ENCODE results near the gene CAND1. TPM values are rescaled to one million over a fixed set of nuclear protein-coding genes. Genes with fewer than 3 reads are reported as not detected.

CAND1 gene
- total RNA-seq, 1 experiment from 2014 or later = 236 TPM

DNA sequence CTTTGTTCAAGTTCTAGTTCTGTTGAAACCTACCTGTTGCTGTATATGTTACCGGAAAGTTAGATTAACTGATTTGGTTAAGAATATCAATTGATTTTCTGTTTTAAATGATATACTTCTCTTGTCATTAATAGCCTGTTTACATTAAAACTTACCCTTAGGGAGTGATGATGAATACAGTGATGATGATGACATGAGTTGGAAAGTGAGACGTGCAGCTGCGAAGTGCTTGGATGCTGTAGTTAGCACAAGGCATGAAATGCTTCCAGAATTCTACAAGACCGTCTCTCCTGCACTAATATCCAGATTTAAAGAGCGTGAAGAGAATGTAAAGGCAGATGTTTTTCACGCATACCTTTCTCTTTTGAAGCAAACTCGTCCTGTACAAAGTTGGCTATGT lies 33.0 kb downstream of the CAND1 start:
- ChIA-PET POLR2A (no interaction called here), CTCF (interaction anchor here (0.7 kb wide), 1 partner anchor 277 kb away, joined by 3 read pairs; no protein-coding TSS in a partner anchor)
- Mint-ChIP-seq H3K4me3 (no peak overlapping the region), H3K9me3 (no peaks in the 10 kb centered on the region), H3K4me1 (no peaks in the 10 kb centered on the region), H3K36me3 (peaks cover 64% of the 10 kb centered on the region), H3K27ac (no peak overlapping the region), H3K27me3 (ENCODE audit: low read depth) (no peaks in the 10 kb centered on the region)
- TF ChIP-seq, protein P1, sequence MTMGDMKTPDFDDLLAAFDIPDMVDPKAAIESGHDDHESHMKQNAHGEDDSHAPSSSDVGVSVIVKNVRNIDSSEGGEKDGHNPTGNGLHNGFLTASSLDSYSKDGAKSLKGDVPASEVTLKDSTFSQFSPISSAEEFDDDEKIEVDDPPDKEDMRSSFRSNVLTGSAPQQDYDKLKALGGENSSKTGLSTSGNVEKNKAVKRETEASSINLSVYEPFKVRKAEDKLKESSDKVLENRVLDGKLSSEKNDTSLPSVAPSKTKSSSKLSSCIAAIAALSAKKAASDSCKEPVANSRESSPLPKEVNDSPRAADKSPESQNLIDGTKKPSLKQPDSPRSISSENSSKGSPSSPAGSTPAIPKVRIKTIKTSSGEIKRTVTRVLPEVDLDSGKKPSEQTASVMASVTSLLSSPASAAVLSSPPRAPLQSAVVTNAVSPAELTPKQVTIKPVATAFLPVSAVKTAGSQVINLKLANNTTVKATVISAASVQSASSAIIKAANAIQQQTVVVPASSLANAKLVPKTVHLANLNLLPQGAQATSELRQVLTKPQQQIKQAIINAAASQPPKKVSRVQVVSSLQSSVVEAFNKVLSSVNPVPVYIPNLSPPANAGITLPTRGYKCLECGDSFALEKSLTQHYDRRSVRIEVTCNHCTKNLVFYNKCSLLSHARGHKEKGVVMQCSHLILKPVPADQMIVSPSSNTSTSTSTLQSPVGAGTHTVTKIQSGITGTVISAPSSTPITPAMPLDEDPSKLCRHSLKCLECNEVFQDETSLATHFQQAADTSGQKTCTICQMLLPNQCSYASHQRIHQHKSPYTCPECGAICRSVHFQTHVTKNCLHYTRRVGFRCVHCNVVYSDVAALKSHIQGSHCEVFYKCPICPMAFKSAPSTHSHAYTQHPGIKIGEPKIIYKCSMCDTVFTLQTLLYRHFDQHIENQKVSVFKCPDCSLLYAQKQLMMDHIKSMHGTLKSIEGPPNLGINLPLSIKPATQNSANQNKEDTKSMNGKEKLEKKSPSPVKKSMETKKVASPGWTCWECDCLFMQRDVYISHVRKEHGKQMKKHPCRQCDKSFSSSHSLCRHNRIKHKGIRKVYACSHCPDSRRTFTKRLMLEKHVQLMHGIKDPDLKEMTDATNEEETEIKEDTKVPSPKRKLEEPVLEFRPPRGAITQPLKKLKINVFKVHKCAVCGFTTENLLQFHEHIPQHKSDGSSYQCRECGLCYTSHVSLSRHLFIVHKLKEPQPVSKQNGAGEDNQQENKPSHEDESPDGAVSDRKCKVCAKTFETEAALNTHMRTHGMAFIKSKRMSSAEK (CRISPR knock-in tag; IDR thresholded peaks at IDR 0.05; ENCODE audit: borderline replicate concordance) = no peak
- DNase-seq (ENCODE audit: low spot score) (no peak), ATAC-seq (no peak)

DNA sequence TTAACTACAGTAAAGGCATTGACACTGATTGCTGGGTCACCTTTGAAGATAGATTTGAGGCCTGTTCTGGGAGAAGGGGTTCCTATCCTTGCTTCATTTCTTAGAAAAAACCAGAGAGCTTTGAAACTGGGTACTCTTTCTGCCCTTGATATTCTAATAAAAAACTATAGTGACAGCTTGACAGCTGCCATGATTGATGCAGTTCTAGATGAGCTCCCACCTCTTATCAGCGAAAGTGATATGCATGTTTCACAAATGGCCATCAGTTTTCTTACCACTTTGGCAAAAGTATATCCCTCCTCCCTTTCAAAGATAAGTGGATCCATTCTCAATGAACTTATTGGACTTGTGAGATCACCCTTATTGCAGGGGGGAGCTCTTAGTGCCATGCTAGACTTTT lies 36.4 kb downstream of the CAND1 start:
- ChIA-PET POLR2A (no interaction called here), CTCF (no interaction called here)
- Mint-ChIP-seq H3K4me3 (no peak overlapping the region), H3K4me1 (no peaks in the 10 kb centered on the region), H3K27me3 (ENCODE audit: low read depth) (no peaks in the 10 kb centered on the region), H3K9me3 (no peaks in the 10 kb centered on the region), H3K27ac (no peak overlapping the region), H3K36me3 (peaks cover 68% of the 10 kb centered on the region)
- ATAC-seq = no peak
- no peak for DNase-seq (ENCODE audit: low spot score)
- TF ChIP-seq, protein P2, sequence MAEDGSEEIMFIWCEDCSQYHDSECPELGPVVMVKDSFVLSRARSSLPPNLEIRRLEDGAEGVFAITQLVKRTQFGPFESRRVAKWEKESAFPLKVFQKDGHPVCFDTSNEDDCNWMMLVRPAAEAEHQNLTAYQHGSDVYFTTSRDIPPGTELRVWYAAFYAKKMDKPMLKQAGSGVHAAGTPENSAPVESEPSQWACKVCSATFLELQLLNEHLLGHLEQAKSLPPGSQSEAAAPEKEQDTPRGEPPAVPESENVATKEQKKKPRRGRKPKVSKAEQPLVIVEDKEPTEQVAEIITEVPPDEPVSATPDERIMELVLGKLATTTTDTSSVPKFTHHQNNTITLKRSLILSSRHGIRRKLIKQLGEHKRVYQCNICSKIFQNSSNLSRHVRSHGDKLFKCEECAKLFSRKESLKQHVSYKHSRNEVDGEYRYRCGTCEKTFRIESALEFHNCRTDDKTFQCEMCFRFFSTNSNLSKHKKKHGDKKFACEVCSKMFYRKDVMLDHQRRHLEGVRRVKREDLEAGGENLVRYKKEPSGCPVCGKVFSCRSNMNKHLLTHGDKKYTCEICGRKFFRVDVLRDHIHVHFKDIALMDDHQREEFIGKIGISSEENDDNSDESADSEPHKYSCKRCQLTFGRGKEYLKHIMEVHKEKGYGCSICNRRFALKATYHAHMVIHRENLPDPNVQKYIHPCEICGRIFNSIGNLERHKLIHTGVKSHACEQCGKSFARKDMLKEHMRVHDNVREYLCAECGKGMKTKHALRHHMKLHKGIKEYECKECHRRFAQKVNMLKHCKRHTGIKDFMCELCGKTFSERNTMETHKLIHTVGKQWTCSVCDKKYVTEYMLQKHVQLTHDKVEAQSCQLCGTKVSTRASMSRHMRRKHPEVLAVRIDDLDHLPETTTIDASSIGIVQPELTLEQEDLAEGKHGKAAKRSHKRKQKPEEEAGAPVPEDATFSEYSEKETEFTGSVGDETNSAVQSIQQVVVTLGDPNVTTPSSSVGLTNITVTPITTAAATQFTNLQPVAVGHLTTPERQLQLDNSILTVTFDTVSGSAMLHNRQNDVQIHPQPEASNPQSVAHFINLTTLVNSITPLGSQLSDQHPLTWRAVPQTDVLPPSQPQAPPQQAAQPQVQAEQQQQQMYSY (CRISPR knock-in tag; IDR thresholded peaks at IDR 0.05) = no peak
- TF ChIP-seq SP1 (CRISPR knock-in tag; conservative IDR thresholded peaks at IDR 0.05) (no peak), MXD4 (CRISPR knock-in tag; IDR thresholded peaks at IDR 0.05; ENCODE audit: borderline replicate concordance) (no peak), MYBL2 (CRISPR knock-in tag; IDR thresholded peaks at IDR 0.05) (no peak), ELF4 (CRISPR knock-in tag; IDR thresholded peaks at IDR 0.05; ENCODE audit: low read depth) (no peak), ZNF416 (CRISPR knock-in tag; IDR thresholded peaks at IDR 0.05) (no peak)
- TF ChIP-seq, protein P3, sequence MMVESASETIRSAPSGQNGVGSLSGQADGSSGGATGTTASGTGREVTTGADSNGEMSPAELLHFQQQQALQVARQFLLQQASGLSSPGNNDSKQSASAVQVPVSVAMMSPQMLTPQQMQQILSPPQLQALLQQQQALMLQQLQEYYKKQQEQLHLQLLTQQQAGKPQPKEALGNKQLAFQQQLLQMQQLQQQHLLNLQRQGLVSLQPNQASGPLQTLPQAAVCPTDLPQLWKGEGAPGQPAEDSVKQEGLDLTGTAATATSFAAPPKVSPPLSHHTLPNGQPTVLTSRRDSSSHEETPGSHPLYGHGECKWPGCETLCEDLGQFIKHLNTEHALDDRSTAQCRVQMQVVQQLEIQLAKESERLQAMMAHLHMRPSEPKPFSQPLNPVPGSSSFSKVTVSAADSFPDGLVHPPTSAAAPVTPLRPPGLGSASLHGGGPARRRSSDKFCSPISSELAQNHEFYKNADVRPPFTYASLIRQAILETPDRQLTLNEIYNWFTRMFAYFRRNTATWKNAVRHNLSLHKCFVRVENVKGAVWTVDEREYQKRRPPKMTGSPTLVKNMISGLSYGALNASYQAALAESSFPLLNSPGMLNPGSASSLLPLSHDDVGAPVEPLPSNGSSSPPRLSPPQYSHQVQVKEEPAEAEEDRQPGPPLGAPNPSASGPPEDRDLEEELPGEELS (CRISPR knock-in tag; IDR thresholded peaks at IDR 0.05) = no peak
- TF ChIP-seq, protein P4, sequence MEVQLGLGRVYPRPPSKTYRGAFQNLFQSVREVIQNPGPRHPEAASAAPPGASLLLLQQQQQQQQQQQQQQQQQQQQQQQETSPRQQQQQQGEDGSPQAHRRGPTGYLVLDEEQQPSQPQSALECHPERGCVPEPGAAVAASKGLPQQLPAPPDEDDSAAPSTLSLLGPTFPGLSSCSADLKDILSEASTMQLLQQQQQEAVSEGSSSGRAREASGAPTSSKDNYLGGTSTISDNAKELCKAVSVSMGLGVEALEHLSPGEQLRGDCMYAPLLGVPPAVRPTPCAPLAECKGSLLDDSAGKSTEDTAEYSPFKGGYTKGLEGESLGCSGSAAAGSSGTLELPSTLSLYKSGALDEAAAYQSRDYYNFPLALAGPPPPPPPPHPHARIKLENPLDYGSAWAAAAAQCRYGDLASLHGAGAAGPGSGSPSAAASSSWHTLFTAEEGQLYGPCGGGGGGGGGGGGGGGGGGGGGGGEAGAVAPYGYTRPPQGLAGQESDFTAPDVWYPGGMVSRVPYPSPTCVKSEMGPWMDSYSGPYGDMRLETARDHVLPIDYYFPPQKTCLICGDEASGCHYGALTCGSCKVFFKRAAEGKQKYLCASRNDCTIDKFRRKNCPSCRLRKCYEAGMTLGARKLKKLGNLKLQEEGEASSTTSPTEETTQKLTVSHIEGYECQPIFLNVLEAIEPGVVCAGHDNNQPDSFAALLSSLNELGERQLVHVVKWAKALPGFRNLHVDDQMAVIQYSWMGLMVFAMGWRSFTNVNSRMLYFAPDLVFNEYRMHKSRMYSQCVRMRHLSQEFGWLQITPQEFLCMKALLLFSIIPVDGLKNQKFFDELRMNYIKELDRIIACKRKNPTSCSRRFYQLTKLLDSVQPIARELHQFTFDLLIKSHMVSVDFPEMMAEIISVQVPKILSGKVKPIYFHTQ (CRISPR knock-in tag; IDR thresholded peaks at IDR 0.05) = no peak
- TF ChIP-seq, protein P5, sequence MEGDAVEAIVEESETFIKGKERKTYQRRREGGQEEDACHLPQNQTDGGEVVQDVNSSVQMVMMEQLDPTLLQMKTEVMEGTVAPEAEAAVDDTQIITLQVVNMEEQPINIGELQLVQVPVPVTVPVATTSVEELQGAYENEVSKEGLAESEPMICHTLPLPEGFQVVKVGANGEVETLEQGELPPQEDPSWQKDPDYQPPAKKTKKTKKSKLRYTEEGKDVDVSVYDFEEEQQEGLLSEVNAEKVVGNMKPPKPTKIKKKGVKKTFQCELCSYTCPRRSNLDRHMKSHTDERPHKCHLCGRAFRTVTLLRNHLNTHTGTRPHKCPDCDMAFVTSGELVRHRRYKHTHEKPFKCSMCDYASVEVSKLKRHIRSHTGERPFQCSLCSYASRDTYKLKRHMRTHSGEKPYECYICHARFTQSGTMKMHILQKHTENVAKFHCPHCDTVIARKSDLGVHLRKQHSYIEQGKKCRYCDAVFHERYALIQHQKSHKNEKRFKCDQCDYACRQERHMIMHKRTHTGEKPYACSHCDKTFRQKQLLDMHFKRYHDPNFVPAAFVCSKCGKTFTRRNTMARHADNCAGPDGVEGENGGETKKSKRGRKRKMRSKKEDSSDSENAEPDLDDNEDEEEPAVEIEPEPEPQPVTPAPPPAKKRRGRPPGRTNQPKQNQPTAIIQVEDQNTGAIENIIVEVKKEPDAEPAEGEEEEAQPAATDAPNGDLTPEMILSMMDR (IDR thresholded peaks at IDR 0.05) = no peak
- TF ChIP-seq, protein P6, sequence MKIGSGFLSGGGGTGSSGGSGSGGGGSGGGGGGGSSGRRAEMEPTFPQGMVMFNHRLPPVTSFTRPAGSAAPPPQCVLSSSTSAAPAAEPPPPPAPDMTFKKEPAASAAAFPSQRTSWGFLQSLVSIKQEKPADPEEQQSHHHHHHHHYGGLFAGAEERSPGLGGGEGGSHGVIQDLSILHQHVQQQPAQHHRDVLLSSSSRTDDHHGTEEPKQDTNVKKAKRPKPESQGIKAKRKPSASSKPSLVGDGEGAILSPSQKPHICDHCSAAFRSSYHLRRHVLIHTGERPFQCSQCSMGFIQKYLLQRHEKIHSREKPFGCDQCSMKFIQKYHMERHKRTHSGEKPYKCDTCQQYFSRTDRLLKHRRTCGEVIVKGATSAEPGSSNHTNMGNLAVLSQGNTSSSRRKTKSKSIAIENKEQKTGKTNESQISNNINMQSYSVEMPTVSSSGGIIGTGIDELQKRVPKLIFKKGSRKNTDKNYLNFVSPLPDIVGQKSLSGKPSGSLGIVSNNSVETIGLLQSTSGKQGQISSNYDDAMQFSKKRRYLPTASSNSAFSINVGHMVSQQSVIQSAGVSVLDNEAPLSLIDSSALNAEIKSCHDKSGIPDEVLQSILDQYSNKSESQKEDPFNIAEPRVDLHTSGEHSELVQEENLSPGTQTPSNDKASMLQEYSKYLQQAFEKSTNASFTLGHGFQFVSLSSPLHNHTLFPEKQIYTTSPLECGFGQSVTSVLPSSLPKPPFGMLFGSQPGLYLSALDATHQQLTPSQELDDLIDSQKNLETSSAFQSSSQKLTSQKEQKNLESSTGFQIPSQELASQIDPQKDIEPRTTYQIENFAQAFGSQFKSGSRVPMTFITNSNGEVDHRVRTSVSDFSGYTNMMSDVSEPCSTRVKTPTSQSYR (CRISPR knock-in tag; IDR thresholded peaks at IDR 0.05) = no peak
- TF ChIP-seq, protein P7, sequence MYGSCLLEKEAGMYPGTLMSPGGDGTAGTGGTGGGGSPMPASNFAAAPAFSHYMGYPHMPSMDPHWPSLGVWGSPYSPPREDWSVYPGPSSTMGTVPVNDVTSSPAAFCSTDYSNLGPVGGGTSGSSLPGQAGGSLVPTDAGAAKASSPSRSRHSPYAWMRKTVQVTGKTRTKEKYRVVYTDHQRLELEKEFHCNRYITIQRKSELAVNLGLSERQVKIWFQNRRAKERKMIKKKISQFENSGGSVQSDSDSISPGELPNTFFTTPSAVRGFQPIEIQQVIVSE (CRISPR knock-in tag; IDR thresholded peaks at IDR 0.05; ENCODE audit: borderline replicate concordance) = no peak
- TF ChIP-seq, protein P8, sequence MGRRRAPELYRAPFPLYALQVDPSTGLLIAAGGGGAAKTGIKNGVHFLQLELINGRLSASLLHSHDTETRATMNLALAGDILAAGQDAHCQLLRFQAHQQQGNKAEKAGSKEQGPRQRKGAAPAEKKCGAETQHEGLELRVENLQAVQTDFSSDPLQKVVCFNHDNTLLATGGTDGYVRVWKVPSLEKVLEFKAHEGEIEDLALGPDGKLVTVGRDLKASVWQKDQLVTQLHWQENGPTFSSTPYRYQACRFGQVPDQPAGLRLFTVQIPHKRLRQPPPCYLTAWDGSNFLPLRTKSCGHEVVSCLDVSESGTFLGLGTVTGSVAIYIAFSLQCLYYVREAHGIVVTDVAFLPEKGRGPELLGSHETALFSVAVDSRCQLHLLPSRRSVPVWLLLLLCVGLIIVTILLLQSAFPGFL (CRISPR knock-in tag; IDR thresholded peaks at IDR 0.05; ENCODE audit: borderline replicate concordance) = no peak

All from WTC11 (cell line).